HCT116 (cell line): Measurements from ENCODE around the gene SIPA1L3. TPM values are rescaled to one million over a fixed set of nuclear protein-coding genes. Genes with fewer than 3 reads are reported as not detected.

Experiments used
- ATAC-seq: fragments of 200-7000 bp; cut with Tn5 transposase; 2 replicates; pipeline ENCODE4 v1.9.1; 2020; ENCODE audit warnings: mild to moderate bottlenecking, moderate library complexity
- BruUV-seq: library from RNA; stranded (reverse); fragments of 400-500 nt; replicated peaks from 2 replicates; lab custom pipeline; 2021; lab: Mats Ljungman, UMichigan
- CTCF ChIA-PET: fragments of 300-600 bp; sonication (Branson Sonifier 250); formaldehyde crosslinking; loops from one replicate; lab custom pipeline; 2021; ENCODE audit warnings: antibody characterized with exemption; lab: Charles Lee
- POLR2A ChIA-PET: fragments of 300-600, 350-600 bp; sonication (Branson Sonifier 250); formaldehyde crosslinking; loops from one replicate; lab custom pipeline; 2021; ENCODE audit warnings: antibody characterized with exemption; lab: Charles Lee
- RAD21 ChIA-PET, 2 experiments: fragments of 300-600 bp; sonication (Branson Sonifier 250); formaldehyde crosslinking; loops; one replicate each; lab custom pipeline; 2023; ENCODE audit warnings: low total read pairs in 2 of 2; ENCODE audit not compliant: uncharacterized antibody in 2 of 2, unreplicated experiment in 2 of 2, low non-redundant PET in 1 of 2; lab: Charles Lee
- DNase-seq: peaks from one replicate; pipeline ENCODE4 v3.0.0-alpha.2; 2010; ENCODE audit warnings: low read depth, low spot score
- H2AFZ ChIP-seq: fragments of 200-600 bp; shearing (Covaris generic), sonication (generic); 2 replicates; pipeline ENCODE4 v1.6.1; 2017; ENCODE audit warnings: low read depth, mixed run types, mixed read lengths, antibody characterized with exemption, low read length; ENCODE audit not compliant: poor library complexity, severe bottlenecking
- H3K27ac ChIP-seq: 2 replicates; pipeline ENCODE4 v1.5.1; 2012; ENCODE audit warnings: low read depth, low read length
- H3K27me3 ChIP-seq: fragments of 200-600 bp; sonication (generic); 2 replicates; pipeline ENCODE4 v1.6.1; 2016; ENCODE audit warnings: mixed run types, low read length, mixed read lengths; ENCODE audit not compliant: insufficient read depth
- H3K36me3 ChIP-seq, 2 experiments: fragments of 200-500 bp in 1 of 2; fragments of 200-600 bp in 1 of 2; sonication (Bioruptor generic) in 1 of 2; sonication (generic) in 1 of 2; 2 replicates each; pipeline versions ENCODE4 v1.5.1 to v1.6.1; 2014 to 2016; ENCODE audit warnings: low read length in 2 of 2, inconsistent platforms in 1 of 2, mixed read lengths in 1 of 2, mixed run types in 1 of 2; ENCODE audit not compliant: insufficient read depth in 2 of 2, control insufficient read depth in 1 of 2
- H3K4me1 ChIP-seq, 2 experiments: fragments of 200-600 bp in 1 of 2; sonication (generic) in 1 of 2; 2 replicates each; pipeline versions ENCODE4 v1.5.1 to v1.6.1; 2012 to 2017; ENCODE audit warnings: low read length in 2 of 2, inconsistent platforms in 1 of 2, mild to moderate bottlenecking in 1 of 2, mixed read lengths in 1 of 2, mixed run types in 1 of 2, moderate library complexity in 1 of 2; ENCODE audit not compliant: insufficient read depth in 2 of 2, control insufficient read depth in 1 of 2
- H3K4me2 ChIP-seq: fragments of 200-600 bp; sonication (generic); 2 replicates; pipeline ENCODE4 v1.6.1; 2017; ENCODE audit warnings: mixed run types, low read length, mixed read lengths
- H3K4me3 ChIP-seq, 2 experiments: fragments of 200-600 bp in 1 of 2; sonication (generic) in 1 of 2; replicated peaks in 1 of 2; 2 replicates each; pipeline ENCODE4 v1.5.1; 2011 to 2016; ENCODE audit warnings: low read length in 2 of 2, control low read depth in 1 of 2, low read depth in 1 of 2, mild to moderate bottlenecking in 1 of 2, mixed read lengths in 1 of 2, mixed run types in 1 of 2
- H3K79me2 ChIP-seq: fragments of 200-600 bp; sonication (generic); 2 replicates; pipeline ENCODE4 v1.6.1; 2017; ENCODE audit warnings: mild to moderate bottlenecking, mixed run types, low read length, moderate library complexity, mixed read lengths; ENCODE audit not compliant: insufficient read depth
- H3K9ac ChIP-seq: fragments of 200-600 bp; sonication (generic); 2 replicates; pipeline ENCODE4 v1.6.1; 2016; ENCODE audit warnings: low read length, mixed read lengths
- H3K9me2 ChIP-seq: fragments of 200-600 bp; sonication (generic), shearing (Covaris generic); 2 replicates; pipeline ENCODE4 v1.6.1; 2017; ENCODE audit warnings: mixed run types, mild to moderate bottlenecking, moderate library complexity; ENCODE audit not compliant: insufficient read depth
- H3K9me3 ChIP-seq, 2 experiments: fragments of 200-500 bp in 1 of 2; fragments of 200-600 bp in 1 of 2; sonication (Bioruptor generic) in 1 of 2; sonication (generic) in 1 of 2; 2 replicates each; pipeline ENCODE4 v1.6.1; 2014 to 2017; ENCODE audit warnings: low read length in 2 of 2, mixed read lengths in 2 of 2, inconsistent platforms in 1 of 2, low read depth in 1 of 2, mild to moderate bottlenecking in 1 of 2, mixed run types in 1 of 2, moderate library complexity in 1 of 2; ENCODE audit not compliant: control insufficient read depth in 1 of 2, insufficient read depth in 1 of 2
- H4K20me1 ChIP-seq: fragments of 200-600 bp; sonication (generic), shearing (Covaris generic); 2 replicates; pipeline ENCODE4 v1.6.1; 2017; ENCODE audit warnings: mixed run types, mild to moderate bottlenecking, moderate library complexity; ENCODE audit not compliant: insufficient read depth
- ELF1 ChIP-seq: IDR thresholded peaks from 2 replicates; pipeline ENCODE4 v1.6.1; 2012; ENCODE audit warnings: low read depth, borderline replicate concordance
- EZH2 ChIP-seq: fragments of 200-600 bp; sonication (generic); IDR thresholded peaks from 2 replicates; pipeline ENCODE4 v1.6.1; 2017; ENCODE audit warnings: antibody characterized with exemption, mixed run types
- JUND ChIP-seq: IDR thresholded peaks from 2 replicates; pipeline ENCODE4 v1.6.1; 2012
- YY1 ChIP-seq: IDR thresholded peaks from 2 replicates; pipeline ENCODE4 v1.6.1; 2011; ENCODE audit warnings: low read length, low read depth, moderate library complexity, mild to moderate bottlenecking; ENCODE audit not compliant: insufficient replicate concordance; ENCODE audit errors: extremely low read depth
- ZFX ChIP-seq: fragments of 450-650 bp; IDR thresholded peaks from 2 replicates; pipeline ENCODE4 v1.6.1; 2017
- intact Hi-C: fragments of 100-400 bp; cut with micrococcal nuclease; formaldehyde crosslinking; loops from 2 replicates; pipeline ENCODE4 v1.10.0; 2022
- total RNA-seq: library from RNA; stranded (reverse); gene quantifications from one replicate; pipeline ENCODE4 v1.2.1, GENCODE V29; 2021; ENCODE audit not compliant: unreplicated experiment
- TF ChIP-seq, protein P1 (sequence below): IDR thresholded peaks from 2 replicates; pipeline ENCODE4 v1.6.1; 2012
- TF ChIP-seq, protein P2 (sequence below): IDR thresholded peaks from 2 replicates; pipeline ENCODE4 v1.6.1; 2012; ENCODE audit warnings: low read depth

SIPA1L3 gene
- total RNA-seq, 1 experiment from 2014 or later = 41.8 TPM

DNA sequence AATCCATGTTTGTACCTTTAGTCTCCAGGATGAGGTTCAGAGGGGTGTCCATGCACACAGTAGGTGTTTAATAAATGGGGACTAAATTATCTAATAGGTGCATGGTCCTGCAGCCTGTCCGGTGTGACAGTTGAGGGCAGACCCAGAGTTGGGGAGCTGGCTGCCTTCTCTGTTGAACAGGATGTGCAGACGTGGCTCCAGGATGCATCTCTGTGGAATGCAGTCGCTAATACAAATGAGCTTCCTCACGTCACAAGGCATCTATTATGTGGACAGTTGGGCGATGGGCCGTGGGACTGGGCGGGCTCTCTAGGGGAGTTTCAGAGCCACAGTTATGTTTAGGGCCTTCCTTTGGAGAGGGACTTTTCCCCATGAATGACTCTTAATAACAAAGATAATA lies 71.0 kb downstream of the SIPA1L3 start:
- Histone ChIP-seq H3K27me3 (no peaks in the 10 kb centered on the region), H3K4me2 (no peak overlapping the region), H3K79me2 (peaks cover 64% of the 10 kb centered on the region), H2AFZ (no peak overlapping the region), H3K4me3 (no peak overlapping the region), H3K9me2 (no peaks in the 10 kb centered on the region), H3K27ac (no peak overlapping the region), H3K36me3 (no peaks in the 10 kb centered on the region), H3K9ac (no peak overlapping the region), H3K9me3 (no peaks in the 10 kb centered on the region; a peak in 1 of 4 replicates), H3K4me1 (peaks cover 42 to 58% of the 10 kb centered on the region in 2 experiments), H4K20me1 (no peaks in the 10 kb centered on the region)
- intact Hi-C loops = no loop called here
- no peak for DNase-seq
- no peak for TF ChIP-seq YY1
- TF ChIP-seq ZFX = no peak
- no peak for TF ChIP-seq EZH2
- TF ChIP-seq, protein P1, sequence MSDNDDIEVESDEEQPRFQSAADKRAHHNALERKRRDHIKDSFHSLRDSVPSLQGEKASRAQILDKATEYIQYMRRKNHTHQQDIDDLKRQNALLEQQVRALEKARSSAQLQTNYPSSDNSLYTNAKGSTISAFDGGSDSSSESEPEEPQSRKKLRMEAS = no peak
- TF ChIP-seq, protein P2, sequence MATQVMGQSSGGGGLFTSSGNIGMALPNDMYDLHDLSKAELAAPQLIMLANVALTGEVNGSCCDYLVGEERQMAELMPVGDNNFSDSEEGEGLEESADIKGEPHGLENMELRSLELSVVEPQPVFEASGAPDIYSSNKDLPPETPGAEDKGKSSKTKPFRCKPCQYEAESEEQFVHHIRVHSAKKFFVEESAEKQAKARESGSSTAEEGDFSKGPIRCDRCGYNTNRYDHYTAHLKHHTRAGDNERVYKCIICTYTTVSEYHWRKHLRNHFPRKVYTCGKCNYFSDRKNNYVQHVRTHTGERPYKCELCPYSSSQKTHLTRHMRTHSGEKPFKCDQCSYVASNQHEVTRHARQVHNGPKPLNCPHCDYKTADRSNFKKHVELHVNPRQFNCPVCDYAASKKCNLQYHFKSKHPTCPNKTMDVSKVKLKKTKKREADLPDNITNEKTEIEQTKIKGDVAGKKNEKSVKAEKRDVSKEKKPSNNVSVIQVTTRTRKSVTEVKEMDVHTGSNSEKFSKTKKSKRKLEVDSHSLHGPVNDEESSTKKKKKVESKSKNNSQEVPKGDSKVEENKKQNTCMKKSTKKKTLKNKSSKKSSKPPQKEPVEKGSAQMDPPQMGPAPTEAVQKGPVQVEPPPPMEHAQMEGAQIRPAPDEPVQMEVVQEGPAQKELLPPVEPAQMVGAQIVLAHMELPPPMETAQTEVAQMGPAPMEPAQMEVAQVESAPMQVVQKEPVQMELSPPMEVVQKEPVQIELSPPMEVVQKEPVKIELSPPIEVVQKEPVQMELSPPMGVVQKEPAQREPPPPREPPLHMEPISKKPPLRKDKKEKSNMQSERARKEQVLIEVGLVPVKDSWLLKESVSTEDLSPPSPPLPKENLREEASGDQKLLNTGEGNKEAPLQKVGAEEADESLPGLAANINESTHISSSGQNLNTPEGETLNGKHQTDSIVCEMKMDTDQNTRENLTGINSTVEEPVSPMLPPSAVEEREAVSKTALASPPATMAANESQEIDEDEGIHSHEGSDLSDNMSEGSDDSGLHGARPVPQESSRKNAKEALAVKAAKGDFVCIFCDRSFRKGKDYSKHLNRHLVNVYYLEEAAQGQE = no peak
- TF ChIP-seq JUND = no peak
- TF ChIP-seq ELF1 = no peak
- ChIA-PET POLR2A (no interaction called here), RAD21 (no interaction called here), CTCF (interaction anchor here (1.2 kb wide), 1 partner anchor 9 kb away, joined by 7 read pairs; no protein-coding TSS in a partner anchor)
- ATAC-seq = no peak
- no TSS peak for BruUV-seq
